Measurements from ENCODE around the gene FBXO17. TPM values are rescaled to one million over a fixed set of nuclear protein-coding genes. Genes with fewer than 3 reads are reported as not detected.
"Not testable (repeated sequence)": the region's sequence is repeated elsewhere in the genome, so short reads cannot be mapped to it uniquely, and the experiment has no call there.

FBXO17 gene
- total and polyA plus RNA-seq, 2 donors (not counting 3 experiments of a cell fraction or from before 2014, with no cell fraction given) = 21.8 to 23.8 TPM

GRCh38 chr19:38941979-38942378, 33.6 kb downstream of the FBXO17 start:
- Histone ChIP-seq H4K20me1 (replicated peaks; ENCODE audit: control insufficient read depth, extremely low read depth, insufficient read depth, low read length) (no peaks in the 10 kb centered on the region), H3K79me2 (ENCODE audit: control insufficient read depth, insufficient read depth, low read length) (no peaks in the 10 kb centered on the region), H3K4me3 (replicated peaks in 1 of 3; ENCODE audit: insufficient read depth in 1 of 3, low read depth in 1 of 3, low read length in 3 of 3) (no peak overlapping the region), H3K9me3 (replicated peaks; ENCODE audit: control insufficient read depth, insufficient read depth, low read length) (no peaks in the 10 kb centered on the region), H3K36me3 (ENCODE audit: control insufficient read depth in 2 of 2, extremely low read depth in 1 of 2, insufficient read depth in 2 of 2, low read length in 2 of 2) (peaks cover 0 to 2% of the 10 kb centered on the region in 2 experiments), H3K27me3 (ENCODE audit: control insufficient read depth in 2 of 2, insufficient read depth in 2 of 2, low read length in 2 of 2) (no peaks in the 10 kb centered on the region), H3K4me2 (ENCODE audit: insufficient read depth, low read length) (no peak overlapping the region), H3K9me1 (replicated peaks; ENCODE audit: control insufficient read depth, extremely low read depth, insufficient read depth, low read length) (no peaks in the 10 kb centered on the region), H2AFZ (ENCODE audit: low read depth, low read length) (no peak overlapping the region), H3K4me1 (ENCODE audit: control insufficient read depth, extremely low read depth, insufficient read depth, low read length) (peaks cover 10% of the 10 kb centered on the region), H3K9ac (replicated peaks; ENCODE audit: extremely low read depth, insufficient read depth, low read length) (no peak overlapping the region), H3K27ac (ENCODE audit: insufficient read depth, low read depth, low read length) (no peak overlapping the region)
- CTCF ChIA-PET = no interaction called here
- no peak for DNase-seq (ENCODE audit: low read depth, low spot score)
- TF ChIP-seq MAX (IDR thresholded peaks at IDR 0.05; ENCODE audit: insufficient read depth, insufficient read length) (no peak), CTCF (IDR thresholded peaks at IDR 0.05; ENCODE audit: extremely low read depth in 1 of 2, insufficient read depth in 1 of 2, low read depth in 1 of 2, low read length in 2 of 2) (no peak), EZH2 (IDR thresholded peaks at IDR 0.05; ENCODE audit: borderline replicate concordance, low read depth, low read length, severe bottlenecking) (no peak), FOS (IDR thresholded peaks at IDR 0.05; ENCODE audit: borderline replicate concordance, insufficient read depth, low read length) (no peak), MYC (IDR thresholded peaks at IDR 0.05; ENCODE audit: low read depth, low read length) (no peak), POLR2AphosphoS5 (IDR thresholded peaks at IDR 0.05; ENCODE audit: insufficient read depth, low read depth, low read length) (no peak), GATA2 (IDR thresholded peaks at IDR 0.05; ENCODE audit: insufficient read depth, insufficient read length, low read depth, low read length) (no peak), JUN (IDR thresholded peaks at IDR 0.05; ENCODE audit: borderline replicate concordance, insufficient read depth, insufficient read length, low read depth) (no peak), POLR2A (IDR thresholded peaks at IDR 0.05; ENCODE audit: low read depth, low read length) (no peak)
- BruUV-seq (replicated peaks) = no TSS peak
- dilution Hi-C loops (cut with MboI; ENCODE audit: extremely low pct_ligation_motif_present, low sequenced_read_pairs) (no loop called here), intact Hi-C loops (cut with micrococcal nuclease) (no loop called here)
- FAIRE-seq = no peak
- POLR2A ChIA-PET = no interaction called here

GRCh38 chr19:38941466-38941865, 34.1 kb downstream of the FBXO17 start:
- H3K9me3 ChIP-seq (replicated peaks; ENCODE audit: control insufficient read depth, insufficient read depth, low read length); H3K79me2 ChIP-seq (ENCODE audit: control insufficient read depth, insufficient read depth, low read length); FAIRE-seq; POLR2A ChIA-PET; H3K4me1 ChIP-seq (ENCODE audit: control insufficient read depth, extremely low read depth, insufficient read depth, low read length); dilution Hi-C loops (cut with MboI; ENCODE audit: extremely low pct_ligation_motif_present, low sequenced_read_pairs); intact Hi-C loops (cut with micrococcal nuclease); H3K9ac ChIP-seq (replicated peaks; ENCODE audit: extremely low read depth, insufficient read depth, low read length); H3K4me2 ChIP-seq (ENCODE audit: insufficient read depth, low read length); H3K9me1 ChIP-seq (replicated peaks; ENCODE audit: control insufficient read depth, extremely low read depth, insufficient read depth, low read length); H2AFZ ChIP-seq (ENCODE audit: low read depth, low read length); DNase-seq (ENCODE audit: low read depth, low spot score); H3K36me3 ChIP-seq (ENCODE audit: control insufficient read depth in 2 of 2, extremely low read depth in 1 of 2, insufficient read depth in 2 of 2, low read length in 2 of 2); H3K27ac ChIP-seq (ENCODE audit: insufficient read depth, low read depth, low read length); H3K27me3 ChIP-seq (ENCODE audit: control insufficient read depth in 2 of 2, insufficient read depth in 2 of 2, low read length in 2 of 2); H4K20me1 ChIP-seq (replicated peaks; ENCODE audit: control insufficient read depth, extremely low read depth, insufficient read depth, low read length); H3K4me3 ChIP-seq (replicated peaks in 1 of 3; ENCODE audit: insufficient read depth in 1 of 3, low read depth in 1 of 3, low read length in 3 of 3): not testable (repeated sequence)
- BruUV-seq (replicated peaks) = TSS peak; percentile 20
- CTCF ChIA-PET = interaction anchor here (1.7 to 3.2 kb wide), 2 partner anchors 11 to 15 kb away, joined by 5 to 15 read pairs; partner anchors contain the start of genes MRPS12 and SARS2

Measured in endothelial cell of umbilical vein (primary cell).